ENCODE measurements around the gene AK3. TPM values are rescaled to one million over a fixed set of nuclear protein-coding genes. Genes with fewer than 3 reads are reported as not detected.

AK3 gene
- total and polyA plus RNA-seq, 9 of the 15 experiments (the other 6 are each of a cell fraction or from before 2014, with no cell fraction given) = 12.2 to 78.6 (median 41.8) TPM

- TF ChIP-seq REST (IDR thresholded peaks at IDR 0.05; ENCODE audit: borderline replicate concordance) (peak; percentile 85), REST (CRISPR knock-in tag; IDR thresholded peaks at IDR 0.05; ENCODE audit: low read depth) (no peak), CTCF (IDR thresholded peaks at IDR 0.05 in 2 of 3, conservative IDR thresholded peaks at IDR 0.05 in 1 of 3; ENCODE audit: insufficient read depth in 2 of 3, low read depth in 1 of 3, low read length in 3 of 3) (peak; percentile 71 to 83 (median 76)), CC2D1A (IDR thresholded peaks at IDR 0.05) (peak; percentile 75), STAG1 (CRISPR knock-in tag; IDR thresholded peaks at IDR 0.05; ENCODE audit: borderline replicate concordance) (peak; percentile 43; the same call in 1 of the 2 replicates), SMAD2 (IDR thresholded peaks at IDR 0.05; ENCODE audit: low read depth, low read length) (no peak), HDAC8 (tag; IDR thresholded peaks at IDR 0.05) (no peak), MNT (conservative IDR thresholded peaks at IDR 0.05) (0 out of 4 replicates have a peak, but pooled peaks of 1 of the 2 experiments have one; percentile 26), ARNT (IDR thresholded peaks at IDR 0.05) (peak in 1 of 2 experiments; percentile 61; a peak in 1 of 4 replicates), ETV5 (CRISPR knock-in tag; IDR thresholded peaks at IDR 0.05; ENCODE audit: low read depth) (no peak), BRD9 (IDR thresholded peaks at IDR 0.05; ENCODE audit: low read depth, partially characterized antibody) (peak; percentile 86), SMARCA4 (IDR thresholded peaks at IDR 0.05) (peak; percentile 36)
Measured at GRCh38 chr9:4762108-4762885, 21.3 kb upstream of the AK3 start (continued).

Data from K562 (cell line).